ENCODE results near the gene PACRG.

PACRG gene

DNA sequence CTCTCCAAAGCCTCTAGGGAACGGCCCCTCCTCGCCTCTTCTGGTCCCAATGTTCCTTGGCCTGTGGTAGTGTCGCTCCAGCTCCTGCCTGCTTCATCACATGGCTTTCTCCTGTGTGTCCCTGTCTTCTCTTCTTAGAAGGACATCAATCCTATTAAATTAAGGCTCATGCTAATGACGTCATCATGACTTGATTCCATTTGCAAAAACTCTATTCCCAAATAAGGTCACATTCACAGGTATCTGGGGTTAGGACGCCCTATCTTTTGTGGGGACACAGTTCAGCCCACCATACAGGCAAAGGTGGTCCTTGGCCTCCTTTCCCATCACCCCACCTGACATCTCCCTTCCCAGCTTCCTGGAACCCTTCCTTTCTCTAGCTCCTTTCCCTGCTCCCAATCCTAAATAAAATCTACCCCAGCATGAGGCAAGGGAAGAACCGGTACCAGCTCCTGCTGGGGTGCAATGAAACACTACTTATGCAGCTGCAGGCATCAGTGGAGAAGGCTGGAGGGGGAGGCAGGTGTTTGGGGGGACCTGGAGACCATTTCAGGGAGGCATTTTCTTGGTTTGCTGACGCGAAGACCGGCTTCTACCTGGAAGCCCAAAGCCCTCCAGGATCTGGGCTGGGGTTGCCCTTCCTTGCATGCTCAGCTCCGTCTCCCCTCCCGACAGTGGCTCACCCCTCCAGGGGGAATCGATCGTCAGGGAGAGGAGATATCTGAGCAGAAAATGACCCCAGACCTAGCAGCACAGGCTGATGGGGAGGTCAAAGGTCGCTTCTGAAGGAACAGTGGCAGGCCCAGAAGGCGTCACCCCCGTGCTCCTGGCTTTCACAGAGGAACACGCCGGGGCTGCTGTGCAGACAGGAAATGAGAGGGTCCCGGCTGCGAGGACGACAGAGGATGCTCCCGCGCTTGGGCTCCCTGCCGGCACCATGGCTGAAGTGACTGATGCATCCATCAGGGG is 615.1 kb downstream of the PACRG start:
- DNase-seq, result no peak

GRCh38 chr6:163343609-163344008 is 615.8 kb downstream of the PACRG start:
- DNase-seq, result no peak

GRCh38 chr6:163344411-163344810 is 616.6 kb downstream of the PACRG start:
- DNase-seq, result no peak

GRCh38 chr6:163345931-163346330 is 618.2 kb downstream of the PACRG start:
- DNase-seq, result no peak

GRCh38 chr6:163346497-163346961 is 618.8 kb downstream of the PACRG start:
- no peak for DNase-seq

- DNase-seq, result no peak
Observed at GRCh38 chr6:163347021-163347446, 619.3 kb downstream of the PACRG start.

GRCh38 chr6:163348789-163349680 is 621.3 kb downstream of the PACRG start:
- DNase-seq, result no peak

DNA sequence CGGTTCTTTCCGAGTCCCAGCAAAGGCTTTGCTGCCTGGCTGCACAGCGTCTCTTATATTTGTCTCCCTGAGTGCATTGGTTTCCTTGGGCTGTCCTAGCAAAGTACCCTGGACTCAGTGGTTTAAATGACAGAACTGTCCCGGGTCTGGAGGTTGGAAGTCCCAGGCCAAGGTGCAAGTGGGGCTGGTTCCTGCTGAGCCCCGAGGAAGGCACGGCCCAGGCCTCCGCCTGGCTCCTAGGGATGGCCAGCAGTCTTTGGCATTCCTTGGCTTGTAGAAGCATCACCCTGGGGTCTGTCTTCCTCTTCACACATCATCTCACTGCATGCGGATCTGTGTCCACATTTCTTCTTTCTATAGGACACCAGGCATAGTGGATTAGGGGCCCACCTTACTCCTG is 621.9 kb downstream of the PACRG start:
- DNase-seq, result no peak

DNA sequence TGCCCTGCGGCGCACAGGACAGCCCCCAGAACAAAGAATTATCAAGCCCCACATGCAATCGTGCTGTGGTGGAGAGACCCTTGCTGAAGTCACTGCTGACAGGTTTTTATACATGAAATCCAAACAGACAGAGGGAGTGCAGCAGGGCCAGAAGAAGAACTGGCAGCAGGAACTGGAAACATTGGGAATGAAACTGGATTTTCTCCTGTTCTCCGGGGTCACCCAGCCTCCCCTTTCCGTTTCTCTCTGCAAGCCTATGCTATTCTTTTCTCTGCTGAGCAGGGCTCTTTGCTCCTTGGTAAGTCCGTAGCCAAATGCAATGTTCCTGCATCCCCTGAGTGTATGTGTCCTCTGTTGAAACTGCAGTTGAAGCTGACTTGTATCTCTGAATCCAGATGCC is 623.2 kb downstream of the PACRG start:
- no peak for DNase-seq

DNA sequence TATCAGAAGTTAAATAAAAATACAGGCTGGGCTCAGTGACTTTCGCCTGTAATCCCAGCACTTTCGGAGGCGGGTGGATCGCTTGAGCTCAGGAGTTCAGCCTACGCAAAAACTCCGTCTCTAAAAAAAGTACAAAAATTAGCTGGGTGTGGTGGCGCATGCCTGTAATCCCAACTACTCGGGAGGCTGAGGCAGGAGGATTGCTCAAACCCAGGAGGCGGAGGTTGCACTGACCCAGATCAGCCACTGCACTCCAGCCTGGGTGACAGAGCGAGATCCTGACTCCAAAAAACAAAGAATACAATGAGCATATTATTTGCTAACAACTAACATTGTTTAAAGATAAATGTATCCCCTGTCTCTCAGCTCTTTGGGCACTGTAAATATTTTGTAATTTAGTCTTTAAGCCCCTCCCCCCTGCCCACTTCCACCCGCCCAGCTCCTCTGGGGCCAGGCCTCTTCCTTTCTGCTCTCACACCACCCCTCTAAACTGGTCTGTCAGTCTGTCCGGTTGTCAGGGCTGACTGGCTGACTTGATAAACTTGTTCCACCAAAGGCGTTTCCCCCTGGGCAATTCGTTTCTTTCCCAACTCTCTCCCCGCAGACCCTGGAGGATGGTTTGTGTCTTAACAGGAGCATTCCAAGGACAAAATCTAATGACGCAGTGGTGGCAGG is 624.4 kb downstream of the PACRG start:
- DNase-seq, result no peak

GRCh38 chr6:163352966-163353365 is 625.2 kb downstream of the PACRG start:
- no peak for DNase-seq

- DNase-seq, result no peak
Observed at GRCh38 chr6:163354085-163354484, 626.3 kb downstream of the PACRG start.

GRCh38 chr6:163354761-163355425 is 627.1 kb downstream of the PACRG start:
- DNase-seq, result peak; percentile 67

- DNase-seq, result peak; percentile 87
Observed at GRCh38 chr6:163355426-163355991, 627.7 kb downstream of the PACRG start.

DNA sequence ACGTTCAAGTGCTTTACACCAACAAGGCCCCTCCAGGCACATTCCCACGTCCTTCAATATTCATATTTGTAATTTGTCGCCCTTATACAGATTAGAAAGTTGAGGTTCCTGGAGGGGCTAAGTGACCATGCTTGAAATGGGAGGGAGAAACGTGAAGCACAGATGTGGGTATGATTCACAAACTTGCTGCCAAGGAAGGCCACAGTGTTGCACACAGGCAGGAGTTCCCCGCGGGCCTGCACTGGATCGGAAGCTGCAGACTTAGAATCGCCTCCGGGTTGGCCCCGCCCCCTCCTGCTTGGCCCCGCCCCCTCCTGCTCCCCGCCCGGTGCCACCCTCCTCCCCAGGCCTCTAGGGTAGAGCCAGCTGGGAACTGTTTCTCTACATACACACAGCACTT is 628.5 kb downstream of the PACRG start:
- no peak for DNase-seq

GRCh38 chr6:163356743-163357142 is 629.0 kb downstream of the PACRG start:
- no peak for DNase-seq

GRCh38 chr6:163364641-163365040 is 636.9 kb downstream of the PACRG start:
- DNase-seq, result no peak

Measured in kidney glomerular epithelial cell (primary cell).